ENCODE results near the gene CSNK2B. TPM values are rescaled to one million over a fixed set of nuclear protein-coding genes. Genes with fewer than 3 reads are reported as not detected.
A peak's percentile ranks its signal among the peaks of the same experiment; 100 is the strongest.

Gene CSNK2B
- total and polyA plus RNA-seq, 9 of the 15 experiments (the other 6 are each of a cell fraction or from before 2014, with no cell fraction given) = 120 to 1,126 (median 529) TPM

DNA sequence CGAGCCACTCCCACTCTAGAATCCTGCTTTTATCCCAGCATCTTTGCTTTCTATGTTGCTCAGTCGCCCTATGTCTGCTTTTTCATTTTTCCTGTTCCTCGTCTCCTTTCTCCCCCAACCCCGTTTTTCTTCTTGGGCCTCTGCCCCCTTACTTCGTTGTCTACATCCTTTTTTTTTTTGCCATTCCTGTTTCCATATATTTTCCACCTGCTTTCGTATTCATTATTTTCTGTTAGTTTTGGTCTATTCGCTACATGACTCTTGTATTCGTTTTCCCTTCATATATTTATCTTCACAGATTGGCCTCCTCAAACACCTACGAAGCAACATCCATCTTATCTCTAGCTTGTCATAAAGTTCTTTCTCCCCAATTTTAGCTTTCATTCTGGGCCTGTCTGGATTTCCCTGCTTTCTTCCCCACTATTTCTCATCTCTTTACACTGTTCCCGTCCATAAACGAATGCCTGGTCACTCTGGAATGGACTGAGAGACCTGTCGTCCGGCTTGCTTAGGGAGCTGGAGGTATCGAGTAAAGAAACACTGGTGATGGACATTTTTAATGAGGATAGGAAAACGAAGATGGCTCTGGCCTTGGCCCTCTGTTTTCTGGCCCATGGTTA is 44.5 kb upstream of the CSNK2B start (continued):
- TF ChIP-seq, protein P1, sequence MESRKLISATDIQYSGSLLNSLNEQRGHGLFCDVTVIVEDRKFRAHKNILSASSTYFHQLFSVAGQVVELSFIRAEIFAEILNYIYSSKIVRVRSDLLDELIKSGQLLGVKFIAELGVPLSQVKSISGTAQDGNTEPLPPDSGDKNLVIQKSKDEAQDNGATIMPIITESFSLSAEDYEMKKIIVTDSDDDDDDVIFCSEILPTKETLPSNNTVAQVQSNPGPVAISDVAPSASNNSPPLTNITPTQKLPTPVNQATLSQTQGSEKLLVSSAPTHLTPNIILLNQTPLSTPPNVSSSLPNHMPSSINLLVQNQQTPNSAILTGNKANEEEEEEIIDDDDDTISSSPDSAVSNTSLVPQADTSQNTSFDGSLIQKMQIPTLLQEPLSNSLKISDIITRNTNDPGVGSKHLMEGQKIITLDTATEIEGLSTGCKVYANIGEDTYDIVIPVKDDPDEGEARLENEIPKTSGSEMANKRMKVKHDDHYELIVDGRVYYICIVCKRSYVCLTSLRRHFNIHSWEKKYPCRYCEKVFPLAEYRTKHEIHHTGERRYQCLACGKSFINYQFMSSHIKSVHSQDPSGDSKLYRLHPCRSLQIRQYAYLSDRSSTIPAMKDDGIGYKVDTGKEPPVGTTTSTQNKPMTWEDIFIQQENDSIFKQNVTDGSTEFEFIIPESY (CRISPR knock-in tag; IDR thresholded peaks at IDR 0.05) = 0 out of 2 replicates have a peak, but pooled peaks have one; percentile 10
- TF ChIP-seq DMBX1 (CRISPR knock-in tag; IDR thresholded peaks at IDR 0.05; ENCODE audit: borderline replicate concordance) (0 out of 2 replicates have a peak, but pooled peaks have one; percentile 25), HLTF (IDR thresholded peaks at IDR 0.05) (peak; percentile 84), POLR3A (IDR thresholded peaks at IDR 0.05; ENCODE audit: borderline replicate concordance, extremely low read depth, insufficient read depth, insufficient read length) (no peak), GABPB2 (CRISPR knock-in tag; conservative IDR thresholded peaks at IDR 0.05) (no peak), CBX5 (IDR thresholded peaks at IDR 0.05; ENCODE audit: borderline replicate concordance, low read depth) (no peak), BRD4 (IDR thresholded peaks at IDR 0.05) (peak; percentile 96; the same call in 1 of the 2 replicates), SAP30 (IDR thresholded peaks at IDR 0.05; ENCODE audit: borderline replicate concordance, insufficient read depth, low read depth, low read length, poor library complexity, severe bottlenecking) (peak; percentile 50), ZNF174 (CRISPR knock-in tag; IDR thresholded peaks at IDR 0.05) (no peak), MTA2 (IDR thresholded peaks at IDR 0.05; ENCODE audit: low read depth) (peak; percentile 48), RBM25 (IDR thresholded peaks at IDR 0.05; ENCODE audit: low read depth, low read length, severe bottlenecking) (no peak), MTA1 (IDR thresholded peaks at IDR 0.05; ENCODE audit: borderline replicate concordance) (peak; percentile 78; the same call in 1 of the 2 replicates), FOXK2 (conservative IDR thresholded peaks at IDR 0.05 in 1 of 2, IDR thresholded peaks at IDR 0.05 in 1 of 2; ENCODE audit: low read depth in 2 of 2) (peak; percentile 47 to 67; a peak in 2 of 4 replicates), MCM7 (IDR thresholded peaks at IDR 0.05) (0 out of 4 replicates have a peak, but pooled peaks of 1 of the 2 experiments have one; percentile 55), MECOM (CRISPR knock-in tag; IDR thresholded peaks at IDR 0.05) (0 out of 2 replicates have a peak, but pooled peaks have one; percentile 29), BCOR (IDR thresholded peaks at IDR 0.05) (0 out of 2 replicates have a peak, but pooled peaks have one; percentile 30), ZNF785 (CRISPR knock-in tag; IDR thresholded peaks at IDR 0.05) (no peak), GATA2 (CRISPR knock-in tag; IDR thresholded peaks at IDR 0.05) (no peak), MIER1 (IDR thresholded peaks at IDR 0.05; ENCODE audit: low read depth) (peak; percentile 72; the same call in 1 of the 2 replicates)
- TF ChIP-seq, protein P2, sequence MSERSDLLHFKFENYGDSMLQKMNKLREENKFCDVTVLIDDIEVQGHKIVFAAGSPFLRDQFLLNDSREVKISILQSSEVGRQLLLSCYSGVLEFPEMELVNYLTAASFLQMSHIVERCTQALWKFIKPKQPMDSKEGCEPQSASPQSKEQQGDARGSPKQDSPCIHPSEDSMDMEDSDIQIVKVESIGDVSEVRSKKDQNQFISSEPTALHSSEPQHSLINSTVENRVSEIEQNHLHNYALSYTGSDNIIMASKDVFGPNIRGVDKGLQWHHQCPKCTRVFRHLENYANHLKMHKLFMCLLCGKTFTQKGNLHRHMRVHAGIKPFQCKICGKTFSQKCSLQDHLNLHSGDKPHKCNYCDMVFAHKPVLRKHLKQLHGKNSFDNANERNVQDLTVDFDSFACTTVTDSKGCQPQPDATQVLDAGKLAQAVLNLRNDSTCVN (CRISPR knock-in tag; IDR thresholded peaks at IDR 0.05) = 0 out of 2 replicates have a peak, but pooled peaks have one; percentile 18
- TF ChIP-seq, protein P3, sequence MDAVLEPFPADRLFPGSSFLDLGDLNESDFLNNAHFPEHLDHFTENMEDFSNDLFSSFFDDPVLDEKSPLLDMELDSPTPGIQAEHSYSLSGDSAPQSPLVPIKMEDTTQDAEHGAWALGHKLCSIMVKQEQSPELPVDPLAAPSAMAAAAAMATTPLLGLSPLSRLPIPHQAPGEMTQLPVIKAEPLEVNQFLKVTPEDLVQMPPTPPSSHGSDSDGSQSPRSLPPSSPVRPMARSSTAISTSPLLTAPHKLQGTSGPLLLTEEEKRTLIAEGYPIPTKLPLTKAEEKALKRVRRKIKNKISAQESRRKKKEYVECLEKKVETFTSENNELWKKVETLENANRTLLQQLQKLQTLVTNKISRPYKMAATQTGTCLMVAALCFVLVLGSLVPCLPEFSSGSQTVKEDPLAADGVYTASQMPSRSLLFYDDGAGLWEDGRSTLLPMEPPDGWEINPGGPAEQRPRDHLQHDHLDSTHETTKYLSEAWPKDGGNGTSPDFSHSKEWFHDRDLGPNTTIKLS (IDR thresholded peaks at IDR 0.05; ENCODE audit: borderline replicate concordance, low read depth) = peak; percentile 9; the same call in 1 of the 2 replicates
- TF ChIP-seq, protein P4, sequence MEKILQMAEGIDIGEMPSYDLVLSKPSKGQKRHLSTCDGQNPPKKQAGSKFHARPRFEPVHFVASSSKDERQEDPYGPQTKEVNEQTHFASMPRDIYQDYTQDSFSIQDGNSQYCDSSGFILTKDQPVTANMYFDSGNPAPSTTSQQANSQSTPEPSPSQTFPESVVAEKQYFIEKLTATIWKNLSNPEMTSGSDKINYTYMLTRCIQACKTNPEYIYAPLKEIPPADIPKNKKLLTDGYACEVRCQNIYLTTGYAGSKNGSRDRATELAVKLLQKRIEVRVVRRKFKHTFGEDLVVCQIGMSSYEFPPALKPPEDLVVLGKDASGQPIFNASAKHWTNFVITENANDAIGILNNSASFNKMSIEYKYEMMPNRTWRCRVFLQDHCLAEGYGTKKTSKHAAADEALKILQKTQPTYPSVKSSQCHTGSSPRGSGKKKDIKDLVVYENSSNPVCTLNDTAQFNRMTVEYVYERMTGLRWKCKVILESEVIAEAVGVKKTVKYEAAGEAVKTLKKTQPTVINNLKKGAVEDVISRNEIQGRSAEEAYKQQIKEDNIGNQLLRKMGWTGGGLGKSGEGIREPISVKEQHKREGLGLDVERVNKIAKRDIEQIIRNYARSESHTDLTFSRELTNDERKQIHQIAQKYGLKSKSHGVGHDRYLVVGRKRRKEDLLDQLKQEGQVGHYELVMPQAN (IDR thresholded peaks at IDR 0.05; ENCODE audit: borderline replicate concordance) = peak; percentile 4
